Neuron (in vitro differentiated cells): ENCODE results near the gene CHMP4B.

Experiments used
- H2AFZ ChIP-seq: one replicate; pipeline ENCODE4 v1.6.1; 2013; ENCODE audit warnings: low read depth, mild to moderate bottlenecking, inconsistent platforms, low read length, moderate library complexity
- H3K27me3 ChIP-seq: one replicate; pipeline ENCODE4 v1.6.1; 2013; ENCODE audit warnings: low read length; ENCODE audit not compliant: insufficient read depth
- H3K36me3 ChIP-seq: one replicate; pipeline ENCODE4 v1.6.1; 2013; ENCODE audit warnings: low read length; ENCODE audit not compliant: insufficient read depth
- H3K4me1 ChIP-seq: one replicate; pipeline ENCODE4 v1.6.1; 2013; ENCODE audit warnings: low read length; ENCODE audit not compliant: insufficient read depth
- H3K4me3 ChIP-seq: 2 replicates; pipeline ENCODE4 v1.5.1; 2013; ENCODE audit warnings: mild to moderate bottlenecking, low read length, moderate library complexity
- H3K9me3 ChIP-seq: one replicate; pipeline ENCODE4 v1.6.1; 2013; ENCODE audit warnings: low read length

Gene CHMP4B

GRCh38 chr20:33828326-33828844 lies 17.2 kb downstream of the CHMP4B start:
- Histone ChIP-seq H3K9me3 (no peaks in the 10 kb centered on the region), H3K4me1 (peaks cover 48% of the 10 kb centered on the region), H2AFZ (no peak overlapping the region), H3K27me3 (no peaks in the 10 kb centered on the region), H3K36me3 (no peaks in the 10 kb centered on the region), H3K4me3 (no peak overlapping the region)

GRCh38 chr20:33828967-33829560 lies 17.9 kb downstream of the CHMP4B start:
- Histone ChIP-seq H3K27me3 (no peaks in the 10 kb centered on the region), H3K36me3 (no peaks in the 10 kb centered on the region), H3K4me3 (no peak overlapping the region), H2AFZ (no peak overlapping the region), H3K9me3 (no peaks in the 10 kb centered on the region), H3K4me1 (peaks cover 53% of the 10 kb centered on the region)

DNA sequence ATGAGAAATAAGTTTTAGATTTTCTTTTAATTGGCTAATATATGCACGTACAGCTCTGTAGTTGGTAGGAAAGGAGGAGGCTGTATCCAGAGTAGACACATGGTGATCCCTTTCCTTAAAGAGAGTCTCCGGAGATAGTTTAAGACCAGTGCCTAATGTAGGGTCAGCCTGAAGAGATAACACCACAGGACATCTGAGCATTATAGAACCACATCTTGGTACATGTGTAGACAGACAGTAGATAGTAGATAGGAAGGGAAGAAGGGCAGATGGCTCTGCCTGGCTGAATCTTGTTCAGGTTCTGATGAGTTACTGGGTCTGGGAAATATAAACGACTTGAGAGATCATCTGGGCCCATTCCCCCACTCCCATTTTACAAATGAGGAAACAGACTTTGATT lies 18.5 kb downstream of the CHMP4B start:
- H3K27me3 ChIP-seq, result no peaks in the 10 kb centered on the region
- no peaks in the 10 kb centered on the region for H3K36me3 ChIP-seq
- H2AFZ ChIP-seq, result no peak overlapping the region
- no peaks in the 10 kb centered on the region for H3K9me3 ChIP-seq
- no peak overlapping the region for H3K4me3 ChIP-seq
- H3K4me1 ChIP-seq, result peaks cover 53% of the 10 kb centered on the region

DNA sequence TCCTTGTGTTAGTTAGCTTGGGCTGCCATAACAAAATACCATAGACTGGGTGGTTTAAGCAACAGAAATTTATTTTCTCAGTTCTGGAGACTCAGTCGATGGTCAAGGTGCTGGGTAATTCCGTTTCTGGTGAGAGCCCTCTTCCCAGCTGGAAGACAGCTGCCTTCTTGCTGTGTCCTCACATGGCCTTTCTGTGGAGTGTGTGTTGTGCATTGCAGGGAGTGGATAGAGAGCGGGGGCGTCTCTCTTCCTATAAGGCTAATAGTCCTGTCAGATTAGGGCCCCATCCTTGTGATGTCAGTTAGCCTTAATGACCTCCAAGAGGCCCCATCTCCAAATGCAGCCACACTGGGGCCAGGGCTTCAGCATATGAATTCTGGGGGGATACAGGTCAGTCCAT lies 19.2 kb downstream of the CHMP4B start:
- H3K4me1 ChIP-seq, result peaks cover 51% of the 10 kb centered on the region
- no peaks in the 10 kb centered on the region for H3K27me3 ChIP-seq
- no peak overlapping the region for H2AFZ ChIP-seq
- no peaks in the 10 kb centered on the region for H3K9me3 ChIP-seq
- H3K4me3 ChIP-seq, result no peak overlapping the region
- no peaks in the 10 kb centered on the region for H3K36me3 ChIP-seq

DNA sequence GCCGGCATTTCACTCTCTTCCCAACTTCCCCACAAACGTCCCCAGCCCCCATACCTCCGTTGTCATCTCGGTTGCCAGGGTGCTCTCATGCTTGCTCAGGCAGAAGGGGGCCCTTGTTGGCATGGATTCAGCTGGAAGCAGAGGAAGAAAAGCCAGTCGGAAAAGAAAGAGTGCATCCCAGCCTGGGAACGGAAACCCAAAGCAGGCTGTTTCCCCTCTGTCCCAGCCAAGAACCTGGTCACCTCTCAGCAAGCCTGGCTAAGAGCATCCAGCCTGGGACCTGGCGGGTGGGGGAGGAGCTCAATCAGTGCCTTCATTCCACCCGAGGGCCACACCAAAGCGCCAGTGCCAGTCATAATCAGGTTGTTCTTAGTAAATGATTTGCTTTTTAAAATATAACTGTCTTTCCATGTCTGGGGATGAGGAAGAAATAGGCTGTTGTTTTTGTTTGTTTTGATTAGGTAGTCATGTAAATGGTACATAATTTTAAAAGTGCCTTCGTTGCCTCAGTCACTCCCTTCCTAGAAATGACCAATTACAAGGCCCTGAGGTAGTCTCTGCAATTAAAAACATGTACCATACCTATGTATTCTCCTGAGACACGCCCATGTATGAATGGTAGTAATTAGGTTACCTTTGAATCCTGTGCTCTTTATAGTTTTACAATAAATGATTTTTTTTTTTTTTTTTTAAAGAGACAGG lies 21.1 kb downstream of the CHMP4B start:
- Histone ChIP-seq H2AFZ (no peak overlapping the region), H3K4me3 (peak overlapping the region; percentile 3), H3K4me1 (peaks cover 49% of the 10 kb centered on the region)

GRCh38 chr20:33833333-33833732 lies 22.2 kb downstream of the CHMP4B start:
- Histone ChIP-seq H3K36me3 (no peaks in the 10 kb centered on the region), H3K27me3 (no peaks in the 10 kb centered on the region), H3K9me3 (no peaks in the 10 kb centered on the region), H3K4me1 (peaks cover 49% of the 10 kb centered on the region), H2AFZ (no peak overlapping the region), H3K4me3 (no peak overlapping the region)

More for the DNA sequence above, 21.1 kb downstream of the CHMP4B start:
- H3K27me3 ChIP-seq, result no peaks in the 10 kb centered on the region
- H3K9me3 ChIP-seq, result no peaks in the 10 kb centered on the region
- no peaks in the 10 kb centered on the region for H3K36me3 ChIP-seq

DNA sequence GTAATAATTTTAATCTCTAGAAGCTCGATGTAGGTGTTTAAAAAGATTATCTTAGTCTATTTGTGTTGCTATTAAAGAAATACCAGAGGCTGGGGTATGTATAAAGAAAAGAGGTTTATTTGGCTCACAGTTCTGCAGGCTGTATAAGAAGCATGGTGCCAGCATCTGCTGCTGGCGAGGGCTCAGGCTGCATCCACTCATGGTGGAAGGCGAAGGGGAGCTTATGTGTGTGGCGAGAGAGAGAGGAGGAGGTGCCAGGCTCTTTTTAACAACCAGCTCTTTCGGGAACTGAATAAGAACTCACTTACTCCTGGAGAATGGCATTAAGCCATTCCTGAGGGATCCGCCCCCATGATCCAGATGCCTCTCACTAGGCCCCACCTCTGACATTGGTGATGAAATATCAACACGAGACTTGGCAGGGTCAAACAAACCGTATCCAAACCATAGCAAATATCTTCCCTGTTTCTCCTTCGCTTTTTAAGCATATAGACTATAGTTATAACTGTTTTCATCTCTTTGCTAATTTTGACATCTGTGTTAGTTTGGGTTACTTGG lies 24.5 kb downstream of the CHMP4B start:
- H3K4me1 ChIP-seq, result peaks cover 30% of the 10 kb centered on the region
- no peaks in the 10 kb centered on the region for H3K9me3 ChIP-seq
- H2AFZ ChIP-seq, result no peak overlapping the region
- no peaks in the 10 kb centered on the region for H3K27me3 ChIP-seq
- no peaks in the 10 kb centered on the region for H3K36me3 ChIP-seq
- H3K4me3 ChIP-seq, result no peak overlapping the region

DNA sequence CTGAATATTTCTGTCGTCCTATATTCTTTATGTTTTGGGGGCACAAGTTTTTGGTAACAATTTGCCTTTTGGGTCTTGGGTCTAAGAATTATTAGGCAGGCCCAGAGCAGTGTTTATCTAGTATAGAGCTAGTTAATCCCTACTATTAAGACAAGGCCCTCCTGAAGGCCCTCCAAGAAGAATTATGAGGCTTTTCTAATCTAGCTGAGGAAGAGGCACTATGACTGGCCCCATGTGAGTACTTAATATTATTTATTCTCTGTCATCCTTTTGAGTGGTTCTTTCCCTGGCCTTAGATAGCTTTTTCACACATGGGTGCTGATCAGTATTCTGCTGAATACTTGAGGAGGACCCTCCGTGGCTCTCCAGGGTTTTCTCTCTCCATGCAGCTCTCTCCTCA lies 25.1 kb downstream of the CHMP4B start:
- Histone ChIP-seq H2AFZ (no peak overlapping the region), H3K4me1 (peaks cover 26% of the 10 kb centered on the region), H3K9me3 (no peaks in the 10 kb centered on the region), H3K4me3 (no peak overlapping the region), H3K27me3 (no peaks in the 10 kb centered on the region), H3K36me3 (no peaks in the 10 kb centered on the region)

GRCh38 chr20:33837096-33837830 lies 26.1 kb downstream of the CHMP4B start:
- Histone ChIP-seq H3K36me3 (no peaks in the 10 kb centered on the region), H3K9me3 (no peaks in the 10 kb centered on the region), H3K4me1 (peaks cover 17% of the 10 kb centered on the region), H2AFZ (no peak overlapping the region), H3K27me3 (no peaks in the 10 kb centered on the region), H3K4me3 (no peak overlapping the region)

DNA sequence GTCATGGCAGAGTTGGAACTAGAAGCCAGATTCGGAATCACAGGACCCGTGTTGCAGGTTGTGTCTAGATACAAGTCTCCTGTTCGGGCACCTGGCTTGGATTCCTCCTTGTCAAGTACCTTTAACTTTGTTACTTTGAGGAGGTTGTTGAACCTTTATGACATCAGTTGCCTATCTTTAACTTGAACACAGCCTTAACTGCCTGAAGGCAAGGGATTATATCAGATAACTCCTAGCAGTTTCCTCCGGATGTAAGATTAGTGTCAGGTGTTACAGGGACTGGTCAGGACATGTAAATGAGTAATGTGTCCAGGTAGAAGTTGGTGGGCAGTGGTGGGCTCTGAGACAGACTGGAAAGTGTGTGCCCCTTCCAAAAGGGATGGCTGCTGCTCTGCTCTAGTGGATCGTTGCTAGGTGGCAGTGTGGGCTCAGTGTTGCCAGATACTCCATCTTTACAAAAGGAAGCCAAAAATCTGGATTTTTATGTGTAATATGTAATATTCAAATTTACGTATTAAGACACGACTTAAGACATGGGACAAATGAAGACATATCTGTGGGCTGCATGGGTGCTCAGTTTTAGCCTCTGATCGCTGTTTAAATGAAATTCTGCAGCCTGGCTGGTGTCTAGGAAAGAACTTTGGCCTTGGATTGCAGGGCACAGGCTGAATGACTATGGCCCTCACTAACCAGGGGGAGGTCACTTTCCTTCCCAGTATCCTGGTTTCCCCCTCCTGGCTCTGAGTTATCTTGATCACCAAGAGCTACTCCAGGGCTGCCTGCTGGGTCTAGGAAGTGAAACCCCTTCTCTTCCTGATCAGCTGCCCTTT lies 27.1 kb downstream of the CHMP4B start:
- Histone ChIP-seq H3K27me3 (no peaks in the 10 kb centered on the region), H3K4me3 (no peak overlapping the region), H3K36me3 (no peaks in the 10 kb centered on the region), H2AFZ (no peak overlapping the region), H3K9me3 (no peaks in the 10 kb centered on the region), H3K4me1 (peaks cover 7% of the 10 kb centered on the region)

DNA sequence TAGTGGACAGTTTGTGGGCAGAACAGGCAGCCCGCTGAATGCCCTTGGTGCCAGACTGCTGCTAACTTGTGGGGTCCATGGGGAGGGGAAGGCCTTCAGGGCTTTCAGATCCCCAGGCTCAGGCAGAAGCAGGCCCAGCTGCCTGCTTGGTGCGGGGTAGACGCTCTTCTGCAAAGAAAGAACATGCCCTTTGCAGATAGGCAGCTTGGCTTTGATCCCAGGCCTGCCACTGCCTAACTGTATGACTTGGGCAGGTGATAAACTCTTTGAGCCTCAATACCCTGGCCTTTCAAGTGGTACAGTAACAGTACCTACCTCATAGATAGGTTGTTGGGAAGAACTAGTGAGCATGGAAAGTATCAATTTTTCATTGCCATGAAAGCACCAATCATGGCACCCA lies 28.4 kb downstream of the CHMP4B start:
- no peaks in the 10 kb centered on the region for H3K4me1 ChIP-seq
- H3K9me3 ChIP-seq, result no peaks in the 10 kb centered on the region
- no peaks in the 10 kb centered on the region for H3K36me3 ChIP-seq
- no peak overlapping the region for H3K4me3 ChIP-seq
- no peaks in the 10 kb centered on the region for H3K27me3 ChIP-seq
- no peak overlapping the region for H2AFZ ChIP-seq

GRCh38 chr20:33840160-33840559 lies 29.0 kb downstream of the CHMP4B start:
- no peaks in the 10 kb centered on the region for H3K27me3 ChIP-seq
- H3K9me3 ChIP-seq, result no peaks in the 10 kb centered on the region
- H3K4me3 ChIP-seq, result no peak overlapping the region
- no peaks in the 10 kb centered on the region for H3K36me3 ChIP-seq
- no peak overlapping the region for H2AFZ ChIP-seq
- no peaks in the 10 kb centered on the region for H3K4me1 ChIP-seq
